HG03280 (cell line): ENCODE measurements around the gene PDE2A.

Experiments
- ATAC-seq: cut with Tn5 transposase; IDR thresholded peaks from one replicate; pipeline ENCODE4 v1.9.1; 2021; ENCODE audit warnings: mild to moderate bottlenecking, moderate library complexity; ENCODE audit not compliant: unreplicated experiment

PDE2A gene

DNA sequence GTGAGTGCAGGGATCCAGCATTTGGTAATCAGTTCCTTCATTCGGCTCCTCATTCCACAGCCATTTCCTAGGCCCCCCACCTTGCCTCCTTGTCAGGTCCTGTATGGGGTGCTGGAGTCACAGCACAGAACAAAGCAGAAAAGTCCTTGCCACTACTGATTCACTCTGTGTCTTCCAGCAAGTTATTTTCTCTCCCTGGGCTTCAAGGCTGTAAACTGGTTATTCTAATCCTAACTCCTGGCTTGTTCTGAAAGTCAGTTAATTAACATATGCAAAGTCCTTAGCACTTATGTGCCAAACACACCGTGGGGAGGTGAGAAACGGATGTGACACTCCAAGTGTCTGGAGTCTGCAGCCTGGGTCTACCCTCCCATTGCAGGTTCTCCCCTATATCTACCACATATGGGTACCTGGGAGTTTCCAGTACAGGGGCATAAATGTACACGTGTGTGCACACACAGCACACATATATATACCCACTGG lies 30.6 kb upstream of the PDE2A start:
- no peak for ATAC-seq

DNA sequence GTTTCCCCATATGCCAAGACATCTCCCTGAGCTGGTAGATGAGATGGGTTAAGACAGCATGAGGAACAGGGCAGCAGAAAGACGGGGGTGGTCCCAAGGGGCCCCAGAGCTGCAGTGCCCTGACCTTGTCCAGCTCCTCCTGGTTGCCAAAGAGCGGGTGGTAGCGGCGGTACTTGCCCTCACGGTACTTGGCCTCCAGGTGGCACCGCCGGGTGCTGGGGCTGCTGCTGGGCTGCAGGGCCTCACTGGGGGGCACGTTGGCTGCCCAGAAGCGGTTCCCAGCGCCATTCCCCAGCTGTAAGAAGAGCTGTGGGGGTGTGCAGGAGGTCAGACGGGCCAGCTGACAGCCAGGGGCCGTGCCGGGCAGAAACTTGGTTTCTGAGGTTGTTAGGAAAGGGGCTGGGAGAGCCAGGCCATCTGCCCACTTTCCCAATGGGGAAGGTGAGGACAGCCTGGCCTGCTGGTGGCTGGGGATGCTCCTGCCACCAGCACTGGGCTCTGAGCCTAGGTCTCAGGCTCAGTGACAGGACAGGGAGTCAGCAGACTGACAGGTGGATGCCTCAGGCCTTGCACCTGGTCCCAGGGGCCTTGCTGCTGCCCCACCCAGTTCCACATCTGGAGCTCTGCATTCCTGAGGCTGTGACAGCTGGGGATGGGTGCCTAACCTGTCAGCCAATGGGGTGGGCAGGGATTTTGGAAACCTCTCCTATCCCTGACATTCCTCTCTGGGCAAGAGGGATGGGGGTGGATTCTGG lies 30.0 kb upstream of the PDE2A start:
- no peak for ATAC-seq

DNA sequence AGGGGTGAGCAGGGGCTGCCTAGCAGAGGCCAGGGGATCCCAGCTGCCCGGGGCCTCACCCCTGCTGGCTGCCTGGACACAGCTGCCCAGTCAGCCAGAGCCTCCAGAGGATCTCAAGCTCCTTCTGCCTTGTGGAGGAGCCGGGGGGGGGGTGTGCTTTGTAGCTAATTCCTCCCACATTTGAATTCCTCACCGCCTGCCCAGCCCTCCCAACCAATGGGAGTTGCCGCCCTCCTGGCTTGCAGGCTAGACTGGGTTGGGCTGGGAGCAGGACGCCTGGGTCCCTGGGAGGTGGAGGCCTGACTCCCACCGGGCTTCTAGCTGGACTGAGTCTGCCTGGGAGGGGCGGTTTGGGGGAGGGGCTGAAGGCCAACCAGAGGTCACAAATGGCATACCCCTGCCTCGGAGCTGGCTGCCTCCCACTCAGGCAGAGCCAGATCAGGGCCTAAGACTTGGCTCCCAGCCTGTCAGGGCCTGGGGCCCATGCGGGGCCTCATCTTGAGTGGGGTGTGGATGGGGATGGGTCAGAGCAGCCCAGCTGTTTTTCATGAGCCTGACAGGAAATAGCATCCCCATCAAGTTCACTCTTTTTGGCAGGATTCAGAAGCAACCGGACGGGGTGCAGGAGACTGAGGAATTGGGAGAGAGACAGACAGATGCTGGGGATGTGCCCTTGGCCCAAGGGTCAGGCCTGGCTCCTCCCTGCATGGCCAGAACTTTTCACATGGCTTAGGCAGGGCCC lies 29.2 kb upstream of the PDE2A start:
- no peak for ATAC-seq

DNA sequence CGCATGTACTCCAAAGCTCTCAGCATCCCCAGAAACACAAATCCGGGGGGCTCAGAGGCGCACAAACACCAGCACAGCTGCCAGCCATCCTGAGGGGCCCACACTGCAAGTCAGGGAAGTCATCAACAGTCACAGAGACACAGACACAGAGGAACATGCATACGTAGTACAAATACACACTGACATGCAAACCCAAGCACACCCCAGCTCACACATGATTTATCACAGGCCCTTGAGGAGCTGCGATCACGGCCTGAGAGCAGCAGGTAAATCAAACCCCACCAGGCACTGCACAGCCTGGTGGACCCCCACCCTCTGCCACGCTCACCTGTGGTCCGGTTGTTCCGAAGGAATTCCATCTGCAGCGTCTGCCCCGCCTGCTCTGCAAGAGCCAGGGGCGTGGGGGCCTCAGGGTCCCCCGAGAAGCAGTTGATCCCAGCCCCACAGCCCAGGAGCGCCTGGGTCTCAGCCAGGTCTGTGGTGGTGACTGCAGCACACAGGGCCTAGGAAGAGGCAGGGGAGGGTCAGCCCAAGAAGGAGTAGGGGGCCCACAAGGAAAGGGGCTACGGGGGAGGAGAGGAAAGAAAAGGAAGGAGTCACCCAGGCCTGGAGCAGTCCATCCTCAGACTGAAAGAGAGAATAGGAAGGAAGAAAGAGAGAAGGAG lies 28.5 kb upstream of the PDE2A start:
- ATAC-seq: no peak

DNA sequence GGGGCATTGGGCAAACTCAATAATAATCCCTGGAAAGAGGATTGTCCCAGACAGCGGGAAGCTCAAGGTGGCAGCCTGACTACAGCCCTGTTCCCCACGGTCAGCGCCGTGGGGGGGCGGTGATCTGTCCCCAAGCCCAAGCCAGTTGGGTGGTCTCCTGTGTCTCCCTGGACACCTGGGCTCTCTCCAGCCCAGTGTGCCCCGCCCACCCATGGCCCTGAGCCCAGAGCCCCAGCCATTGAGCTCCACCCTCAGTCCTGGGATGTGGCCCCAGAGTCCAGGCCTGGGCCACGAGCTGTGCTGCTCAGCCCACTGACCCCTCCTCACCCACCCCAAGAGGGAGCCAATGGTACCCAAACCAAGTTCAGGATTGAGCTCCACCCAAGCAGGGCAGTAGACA lies 27.9 kb upstream of the PDE2A start:
- no peak for ATAC-seq

DNA sequence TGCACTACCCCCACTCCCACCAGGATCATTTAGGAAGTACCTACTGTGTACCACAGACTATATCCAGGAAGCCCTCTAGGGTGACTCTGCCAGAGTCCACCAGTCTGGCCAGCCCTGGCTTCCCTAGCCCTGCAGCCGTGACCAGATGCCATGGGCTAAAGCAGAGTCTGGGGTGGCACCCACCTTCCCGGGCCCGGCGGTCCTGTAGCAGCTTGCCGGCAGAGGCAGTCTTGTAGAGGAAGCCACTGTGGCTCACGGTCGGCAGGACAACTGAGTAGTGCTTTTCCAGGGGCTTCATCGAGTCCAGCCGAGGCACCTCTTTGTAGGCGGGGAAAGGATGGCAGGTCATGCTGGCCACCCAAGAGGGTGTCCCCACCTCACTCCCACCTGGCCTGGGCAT lies 27.2 kb upstream of the PDE2A start:
- ATAC-seq: no peak

DNA sequence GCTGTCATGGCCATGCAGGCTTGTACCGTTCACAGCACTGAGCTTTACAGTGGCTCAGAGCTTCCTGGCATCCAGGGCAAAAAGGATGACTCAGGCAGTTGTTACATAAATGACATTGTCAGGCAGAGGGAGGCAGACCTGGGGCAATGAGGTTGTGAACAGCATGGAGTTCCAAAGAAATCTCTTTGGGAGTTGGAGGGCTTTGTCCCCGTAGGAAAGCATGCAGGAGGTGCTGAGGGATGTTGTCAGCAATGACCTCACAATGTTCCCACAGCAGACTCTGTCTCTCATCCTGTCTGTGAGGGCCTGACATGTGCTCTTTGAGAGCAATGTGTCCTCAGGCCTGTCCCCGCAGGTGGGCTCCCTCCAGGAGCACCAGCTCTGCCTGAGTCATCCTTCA lies 25.9 kb upstream of the PDE2A start:
- ATAC-seq: no peak

DNA sequence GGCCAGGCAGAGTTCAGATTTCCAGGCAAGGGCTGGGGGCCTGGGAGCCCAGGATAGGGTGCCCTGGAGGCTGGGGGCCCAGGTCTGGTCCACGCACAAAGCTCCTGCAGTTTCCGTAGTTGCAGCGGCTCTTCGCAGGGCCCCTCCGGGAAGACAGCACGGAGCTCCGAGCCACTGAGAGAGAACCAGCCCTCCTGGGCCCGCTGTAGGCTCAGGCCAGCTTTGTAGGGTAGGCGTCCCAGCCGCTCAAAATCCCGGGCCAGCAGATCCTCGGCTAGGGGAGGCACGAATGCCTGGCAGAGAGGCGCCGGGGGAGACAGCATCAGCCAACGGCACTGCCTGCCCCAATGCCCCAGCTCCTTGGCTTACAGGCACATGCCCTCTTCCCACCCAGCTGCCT lies 23.6 kb upstream of the PDE2A start:
- ATAC-seq: no peak

DNA sequence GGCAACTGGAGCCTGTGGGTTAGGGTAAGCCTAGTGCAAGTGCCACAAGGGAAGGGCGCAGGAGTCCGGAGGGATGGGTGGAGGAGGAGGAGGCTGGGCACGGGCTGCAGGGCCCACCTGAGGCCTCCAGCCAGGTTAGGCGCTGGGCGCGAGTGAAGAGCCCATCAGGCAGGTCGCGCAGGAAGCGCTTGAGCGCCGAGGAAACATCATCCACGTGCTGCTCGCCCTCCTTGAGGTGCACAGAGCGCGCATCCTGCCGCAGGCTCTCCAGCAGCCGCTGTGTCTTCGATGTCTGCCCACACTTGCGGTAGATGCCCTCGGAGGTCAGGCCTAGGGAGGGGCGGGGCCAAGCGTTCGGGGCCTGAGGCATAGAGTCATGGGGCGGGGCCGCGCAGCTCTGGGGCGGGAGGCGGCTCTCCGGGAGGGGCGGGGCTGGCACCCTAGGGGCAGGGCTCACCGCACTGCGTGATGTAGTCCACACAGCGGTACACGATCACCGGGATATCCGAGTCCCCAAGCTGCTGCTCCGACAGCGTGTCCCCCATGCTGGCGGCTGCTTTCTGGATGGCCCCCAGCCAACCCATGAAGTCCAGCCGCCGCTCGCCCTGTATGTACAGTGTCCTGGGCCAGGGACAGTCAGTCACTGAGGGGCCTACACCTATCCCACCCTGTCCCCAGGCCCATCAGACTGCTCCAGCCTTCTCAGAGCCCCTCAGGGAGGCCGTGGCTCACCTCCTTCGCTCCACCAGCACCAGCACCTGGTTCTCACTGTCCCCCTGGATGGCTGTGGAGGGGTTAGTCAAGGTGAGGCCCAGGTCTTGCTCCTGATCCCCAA lies 22.9 kb upstream of the PDE2A start:
- no peak for ATAC-seq

DNA sequence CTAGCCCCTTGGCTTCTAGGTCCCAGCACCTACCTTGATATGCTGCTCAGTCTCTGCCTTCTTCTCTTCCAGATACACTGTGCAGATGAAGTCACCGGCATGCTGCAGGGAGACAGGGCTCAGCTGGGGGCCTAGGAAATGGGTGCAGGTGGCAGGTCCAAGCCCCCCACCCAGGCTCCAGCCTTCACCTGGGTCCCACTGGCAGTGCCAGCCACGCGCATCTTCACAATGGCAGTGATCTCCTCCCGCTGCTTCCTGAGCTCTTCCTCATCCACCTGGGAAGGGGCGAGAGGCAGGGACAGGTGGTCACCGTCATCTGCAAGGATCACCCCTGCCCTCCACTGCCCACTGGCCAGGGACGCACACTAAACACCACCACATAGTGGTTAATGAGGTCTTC lies 21.1 kb upstream of the PDE2A start:
- no peak for ATAC-seq

DNA sequence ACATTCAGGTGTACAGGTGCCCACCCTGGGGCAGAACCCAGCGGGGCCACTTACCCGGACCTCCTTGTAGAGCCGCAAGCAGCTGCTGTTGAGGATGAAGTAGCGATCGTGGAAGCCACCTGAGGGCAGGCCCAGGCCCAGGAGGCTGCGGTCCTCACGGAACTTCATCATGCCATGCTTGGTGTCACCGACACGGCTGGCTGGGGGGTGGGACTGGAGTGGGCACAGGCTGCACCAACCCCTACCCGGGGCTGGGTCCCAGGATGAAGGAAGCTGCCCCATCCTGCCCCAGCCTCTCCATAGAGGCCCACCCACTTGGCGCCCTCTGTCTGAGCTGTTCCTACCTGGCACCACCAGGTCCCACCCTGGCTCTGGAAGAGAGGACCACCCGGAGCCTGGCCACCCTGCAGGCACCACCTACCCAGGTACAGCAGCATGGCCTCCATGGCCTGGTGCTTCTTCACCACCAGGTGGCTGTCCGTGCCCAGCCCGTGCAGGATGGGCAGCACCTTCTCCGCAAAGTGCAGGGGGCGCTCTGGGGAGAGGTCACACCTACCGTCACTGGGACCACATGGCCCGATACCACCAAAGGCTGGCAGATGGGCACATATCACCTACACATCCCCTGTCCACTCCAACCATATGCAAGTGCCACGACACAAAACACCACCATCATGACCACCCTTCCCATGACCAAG lies 19.2 kb upstream of the PDE2A start:
- no peak for ATAC-seq

DNA sequence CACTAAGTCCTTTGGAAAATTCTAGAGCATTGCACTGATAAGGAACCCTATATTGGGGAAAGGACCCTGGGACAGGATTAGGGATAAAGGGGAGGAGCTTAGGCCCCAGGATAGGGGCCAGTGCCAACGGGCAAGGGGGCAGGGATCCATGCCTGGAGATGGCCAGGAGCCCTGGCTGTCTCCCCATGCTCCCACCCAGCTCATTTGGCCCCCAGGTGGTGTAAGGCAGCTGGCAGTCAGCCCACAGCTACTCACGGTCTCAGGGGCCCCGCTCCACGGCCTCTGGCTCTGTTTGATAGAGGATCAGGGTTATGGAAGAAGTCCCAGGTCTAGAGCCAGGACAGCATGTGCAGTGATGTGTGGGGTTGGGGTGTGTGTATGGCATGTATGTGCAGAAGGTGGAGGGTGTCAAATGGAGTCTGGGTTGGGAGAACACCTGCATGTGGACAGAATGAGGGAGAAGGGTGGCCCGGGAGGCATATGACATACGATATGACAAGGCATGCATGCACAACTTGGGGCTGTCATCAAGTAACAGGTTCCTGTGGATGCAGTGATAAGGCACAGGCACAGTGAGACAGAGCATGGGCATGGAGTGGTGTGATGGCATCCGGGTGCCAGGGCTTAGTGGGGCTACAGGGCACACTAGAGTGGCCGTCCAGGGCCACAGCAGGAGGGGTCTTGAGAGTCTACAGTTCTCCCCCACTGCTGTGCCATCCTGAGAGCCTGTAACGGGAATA lies 18.4 kb upstream of the PDE2A start:
- ATAC-seq: no peak

DNA sequence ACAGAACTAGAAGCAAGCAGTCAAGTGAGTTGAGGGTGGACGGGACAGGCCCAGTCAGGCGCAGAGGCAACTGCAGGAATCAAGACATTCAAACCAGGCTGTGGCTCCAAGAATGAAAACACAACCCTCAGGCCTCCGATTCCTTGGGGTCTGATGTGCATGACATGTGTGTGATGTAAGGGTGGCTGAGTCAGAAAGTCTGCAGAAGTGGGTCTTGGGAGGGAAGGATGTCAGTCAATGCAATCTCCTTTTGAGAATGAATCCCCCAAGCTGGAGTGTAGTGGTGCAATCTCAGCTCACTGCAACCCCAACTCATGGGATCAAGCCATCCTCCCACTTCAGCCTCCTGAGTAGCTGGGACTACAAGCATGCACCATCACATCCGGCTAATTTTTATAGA lies 15.9 kb upstream of the PDE2A start:
- ATAC-seq: no peak

DNA sequence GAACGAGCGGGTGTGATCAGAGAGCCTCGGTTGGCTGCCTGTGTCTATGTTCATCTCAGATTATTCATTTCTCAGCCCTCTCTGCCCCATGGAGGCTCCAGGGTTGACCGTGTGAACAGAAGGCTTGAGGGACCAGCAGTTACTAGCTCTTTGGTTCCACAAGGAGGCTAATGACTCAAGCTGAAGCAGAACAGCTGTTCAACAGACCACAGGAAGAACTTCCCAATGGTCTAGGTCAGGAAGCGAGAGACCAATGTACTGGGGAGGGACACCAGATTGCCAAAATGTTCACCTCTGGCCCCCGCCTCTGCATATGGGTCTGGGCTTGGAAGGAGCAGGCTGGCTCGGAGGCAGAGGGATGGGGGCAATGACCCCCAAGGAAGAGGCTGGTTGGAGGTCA lies 14.7 kb upstream of the PDE2A start:
- no peak for ATAC-seq

DNA sequence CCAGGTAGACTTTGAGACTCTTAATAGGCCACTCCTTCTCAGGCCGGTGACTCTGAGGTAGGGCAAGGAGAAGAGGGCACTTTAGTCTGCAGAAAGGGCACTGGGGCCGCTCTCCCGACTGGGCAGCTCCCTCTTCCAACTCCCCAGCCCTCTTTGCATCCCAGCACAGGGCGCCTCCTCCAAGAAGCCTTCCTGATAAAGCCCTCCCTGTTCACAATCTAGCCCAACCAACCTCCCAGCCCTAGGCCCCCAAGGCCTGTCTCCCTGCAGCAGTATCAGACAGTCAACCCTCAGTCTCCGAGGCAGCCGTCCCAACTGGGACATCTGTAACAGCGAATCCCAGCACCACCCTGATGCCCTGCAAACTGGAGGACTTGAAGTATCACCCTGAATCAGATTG lies 14.3 kb upstream of the PDE2A start:
- ATAC-seq: no peak

DNA sequence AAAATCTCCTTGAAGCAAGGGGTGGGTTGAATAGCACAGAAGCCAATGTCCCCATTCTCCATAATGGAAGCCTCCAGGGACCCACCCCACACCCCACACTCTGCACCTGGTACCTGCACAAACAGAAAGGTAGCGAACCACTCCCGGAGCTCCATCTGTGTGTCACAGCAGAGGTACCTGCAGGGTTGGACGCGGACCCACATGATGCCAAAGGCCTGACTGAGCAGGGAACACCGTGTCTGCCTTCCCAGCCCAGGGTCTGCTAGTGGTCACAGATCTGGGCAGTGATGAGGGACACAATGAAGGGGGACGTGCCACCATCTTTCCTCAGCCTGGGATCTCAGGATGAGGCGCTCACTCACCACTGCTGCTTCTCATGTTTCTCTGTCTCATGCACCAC lies 13.1 kb upstream of the PDE2A start:
- no peak for ATAC-seq

DNA sequence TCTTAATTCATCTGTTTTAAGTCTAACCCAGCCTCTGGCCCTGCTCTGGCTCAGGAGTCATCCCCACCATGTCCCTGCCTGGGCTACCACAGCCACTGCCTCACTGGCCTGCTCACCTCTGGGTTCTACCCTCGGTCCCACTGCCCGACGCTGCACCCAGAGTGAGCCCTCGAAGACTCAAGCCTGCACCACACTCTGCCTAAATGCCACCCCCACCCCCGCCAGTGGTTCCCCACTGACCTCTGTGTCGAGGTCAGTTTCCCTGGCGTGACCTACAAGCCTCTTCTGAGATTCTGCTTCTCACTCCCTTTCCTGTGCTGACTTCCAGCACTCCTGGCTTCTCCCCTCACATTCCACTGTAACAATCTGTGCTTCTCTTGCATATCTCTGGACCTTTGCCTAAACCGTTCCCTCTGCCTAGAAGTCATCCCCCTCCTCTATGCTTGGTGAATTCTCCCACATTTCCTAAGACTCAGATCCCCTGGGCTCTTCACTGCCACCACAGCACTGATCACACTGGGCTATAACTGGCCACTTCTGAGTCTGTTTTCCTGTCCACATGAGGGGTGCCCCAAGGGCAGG lies 12.5 kb upstream of the PDE2A start:
- no peak for ATAC-seq

DNA sequence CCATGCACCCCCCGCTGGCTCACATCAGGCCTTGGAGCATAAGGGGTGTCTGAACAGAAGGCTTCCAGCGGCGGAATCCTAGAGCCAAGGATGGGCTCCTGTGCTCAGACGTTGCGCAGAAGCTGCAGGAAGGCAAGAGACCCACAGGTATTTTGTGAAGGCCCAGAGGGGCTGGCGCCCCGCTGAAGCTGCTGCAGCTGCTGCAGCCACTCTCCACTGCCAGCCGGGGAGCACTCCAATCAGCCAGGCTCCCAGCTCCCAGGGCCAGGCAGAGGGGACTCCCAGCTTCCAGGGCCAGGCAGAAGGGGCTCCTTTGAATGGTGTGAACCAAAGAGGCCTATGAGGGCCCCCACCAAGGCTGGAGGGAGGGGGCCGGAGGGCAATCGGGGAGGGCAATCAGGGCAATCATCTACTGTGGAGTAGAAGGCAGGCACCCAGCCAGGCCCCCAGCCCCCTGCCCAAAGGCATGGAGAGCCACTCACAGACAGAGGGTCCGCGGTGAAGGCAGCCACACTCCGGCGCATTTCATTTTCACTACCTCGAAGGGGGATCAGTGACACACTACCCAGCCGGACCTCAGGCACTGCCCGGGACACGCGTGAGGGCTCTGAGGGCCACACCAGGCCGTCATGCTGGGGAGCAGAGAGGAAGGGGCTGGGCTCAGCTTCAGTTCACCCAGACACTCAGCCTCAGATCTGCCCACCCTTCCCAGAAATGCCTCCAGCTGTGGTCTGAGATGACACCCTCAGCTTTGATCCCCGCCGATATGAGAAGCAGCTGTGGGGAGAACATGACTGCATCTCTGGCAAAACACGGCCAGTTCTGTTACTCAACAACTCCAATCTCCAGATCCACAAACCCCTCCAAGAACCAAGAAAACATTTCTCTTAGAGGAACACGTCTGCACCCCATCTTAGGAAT lies 11.6 kb upstream of the PDE2A start:
- ATAC-seq: no peak
